NCI-H2107 treated with DMSO at 0.1 percent for 48 hours (cell line): Measurements from ENCODE around the gene KRTAP10-6.
A peak's percentile ranks its signal among the peaks of the same experiment; 100 is the strongest.
"Not testable (repeated sequence)": the region's sequence is repeated elsewhere in the genome, so short reads cannot be mapped to it uniquely, and the experiment has no call there.

Experiments used
- DNase-seq: peaks from one replicate; lab custom pipeline; 2025; ENCODE audit not compliant: unreplicated experiment; lab: John Stamatoyannopoulos, UW

KRTAP10-6 gene

GRCh38 chr21:44592446-44593311, at the start of gene KRTAP10-6:
Gene KRTAP10-6, minus strand, starts transcription at chr21:44592505. Its CDS starts 21 bp downstream, at chr21:44592484.
- DNase-seq, result no peak

- DNase-seq, result no peak
These were observed 48.5 kb upstream of the KRTAP10-6 start for GRCh38 chr21:44640761-44641160.

GRCh38 chr21:44639331-44639655, 47.0 kb upstream of the KRTAP10-6 start:
- no peak for DNase-seq

- DNase-seq, result not testable (repeated sequence)
These were observed 46.4 kb upstream of the KRTAP10-6 start for GRCh38 chr21:44638506-44639330.

GRCh38 chr21:44637851-44638348, 45.6 kb upstream of the KRTAP10-6 start:
- DNase-seq, result not testable (repeated sequence)

GRCh38 chr21:44637018-44637850, 44.9 kb upstream of the KRTAP10-6 start, which contains the start of gene KRTAP10-10:
Gene KRTAP10-10, plus strand, starts transcription at chr21:44637356. Its CDS starts 62 bp downstream, at chr21:44637418.
- DNase-seq, result peak; percentile 18

GRCh38 chr21:44636209-44637017, 44.1 kb upstream of the KRTAP10-6 start:
- DNase-seq, result no peak

GRCh38 chr21:44632067-44632466, 39.8 kb upstream of the KRTAP10-6 start:
- no peak for DNase-seq

GRCh38 chr21:44630440-44630839, 38.1 kb upstream of the KRTAP10-6 start:
- DNase-seq, result no peak

- no peak for DNase-seq
These were observed 36.5 kb upstream of the KRTAP10-6 start for GRCh38 chr21:44628707-44629391.

GRCh38 chr21:44627831-44628233, 35.5 kb upstream of the KRTAP10-6 start:
- DNase-seq, result not testable (repeated sequence)

GRCh38 chr21:44627181-44627822, 35.0 kb upstream of the KRTAP10-6 start:
- not testable (repeated sequence) for DNase-seq

GRCh38 chr21:44626673-44627143, 34.4 kb upstream of the KRTAP10-6 start, which contains the start of gene KRTAP10-9:
Gene KRTAP10-9, plus strand, starts transcription at chr21:44627093. Its CDS starts 79 bp downstream, at chr21:44627172.
- DNase-seq, result no peak

- no peak for DNase-seq
These were observed 34.0 kb upstream of the KRTAP10-6 start for GRCh38 chr21:44626262-44626661.

GRCh38 chr21:44625756-44626155, 33.5 kb upstream of the KRTAP10-6 start:
- no peak for DNase-seq

GRCh38 chr21:44623575-44623974, 31.3 kb upstream of the KRTAP10-6 start:
- DNase-seq, result no peak

- DNase-seq, result no peak
These were observed 27.6 kb upstream of the KRTAP10-6 start for GRCh38 chr21:44619886-44620285.

- DNase-seq, result no peak
These were observed 26.6 kb upstream of the KRTAP10-6 start for GRCh38 chr21:44618909-44619308.

GRCh38 chr21:44618504-44618903, 26.2 kb upstream of the KRTAP10-6 start:
- no peak for DNase-seq
